GM19463 (cell line): ENCODE data around the gene GPR161.
"Not testable (repeated sequence)": the region's sequence is repeated elsewhere in the genome, so short reads cannot be mapped to it uniquely, and the experiment has no call there.

Experiments
- ATAC-seq: cut with Tn5 transposase; IDR thresholded peaks from one replicate; pipeline ENCODE4 v1.9.1; 2021; ENCODE audit warnings: mild to moderate bottlenecking, moderate library complexity; ENCODE audit not compliant: unreplicated experiment

The GPR161 gene

GRCh38 chr1:168089326-168089978 lies 47.3 kb downstream of the GPR161 start:
- no peak for ATAC-seq

- ATAC-seq: no peak
Observed at GRCh38 chr1:168088511-168089325, 48.0 kb downstream of the GPR161 start.

- no peak for ATAC-seq
Observed at GRCh38 chr1:168087696-168088095, 49.0 kb downstream of the GPR161 start.

- no peak for ATAC-seq
Observed at GRCh38 chr1:168086438-168086837, 50.3 kb downstream of the GPR161 start.

- no peak for ATAC-seq
Observed at GRCh38 chr1:168085401-168085872, 51.3 kb downstream of the GPR161 start.

- ATAC-seq: no peak
Observed at GRCh38 chr1:168084396-168085231, 52.1 kb downstream of the GPR161 start.

GRCh38 chr1:168083456-168084325 lies 53.0 kb downstream of the GPR161 start:
- ATAC-seq: no peak

GRCh38 chr1:168082008-168082876 lies 54.5 kb downstream of the GPR161 start:
- peak; percentile 95 for ATAC-seq

- no peak for ATAC-seq
Observed at GRCh38 chr1:168081373-168082007, 55.2 kb downstream of the GPR161 start.

- ATAC-seq: no peak
Observed at GRCh38 chr1:168079761-168080160, 57.0 kb downstream of the GPR161 start.

- ATAC-seq: no peak
Observed at GRCh38 chr1:168069384-168069783, 67.3 kb downstream of the GPR161 start.

GRCh38 chr1:168065506-168065905 lies 71.2 kb downstream of the GPR161 start:
- no peak for ATAC-seq

- no peak for ATAC-seq
Observed at GRCh38 chr1:168064216-168064615, 72.5 kb downstream of the GPR161 start.

GRCh38 chr1:168057921-168058320 lies 78.8 kb downstream of the GPR161 start:
- ATAC-seq: no peak

- no peak for ATAC-seq
Observed at GRCh38 chr1:168057355-168057754, 79.4 kb downstream of the GPR161 start.

GRCh38 chr1:168056152-168056551 lies 80.6 kb downstream of the GPR161 start:
- not testable (repeated sequence) for ATAC-seq

GRCh38 chr1:168054117-168054516 lies 82.6 kb downstream of the GPR161 start:
- ATAC-seq: no peak

GRCh38 chr1:168053681-168054080 lies 83.0 kb downstream of the GPR161 start:
- no peak for ATAC-seq

- no peak for ATAC-seq
Observed at GRCh38 chr1:168050880-168051279, 85.8 kb downstream of the GPR161 start.
